DLD1 (cell line): ENCODE measurements around the gene HSPB2.
"Not testable (repeated sequence)": the region's sequence is repeated elsewhere in the genome, so short reads cannot be mapped to it uniquely, and the experiment has no call there.

Experiments used
- in situ Hi-C: cut with HindIII; loops from 2 replicates; pipeline ENCODE4 v1.10.0; 2017; ENCODE audit warnings: low sequenced_read_pairs

Gene HSPB2

DNA sequence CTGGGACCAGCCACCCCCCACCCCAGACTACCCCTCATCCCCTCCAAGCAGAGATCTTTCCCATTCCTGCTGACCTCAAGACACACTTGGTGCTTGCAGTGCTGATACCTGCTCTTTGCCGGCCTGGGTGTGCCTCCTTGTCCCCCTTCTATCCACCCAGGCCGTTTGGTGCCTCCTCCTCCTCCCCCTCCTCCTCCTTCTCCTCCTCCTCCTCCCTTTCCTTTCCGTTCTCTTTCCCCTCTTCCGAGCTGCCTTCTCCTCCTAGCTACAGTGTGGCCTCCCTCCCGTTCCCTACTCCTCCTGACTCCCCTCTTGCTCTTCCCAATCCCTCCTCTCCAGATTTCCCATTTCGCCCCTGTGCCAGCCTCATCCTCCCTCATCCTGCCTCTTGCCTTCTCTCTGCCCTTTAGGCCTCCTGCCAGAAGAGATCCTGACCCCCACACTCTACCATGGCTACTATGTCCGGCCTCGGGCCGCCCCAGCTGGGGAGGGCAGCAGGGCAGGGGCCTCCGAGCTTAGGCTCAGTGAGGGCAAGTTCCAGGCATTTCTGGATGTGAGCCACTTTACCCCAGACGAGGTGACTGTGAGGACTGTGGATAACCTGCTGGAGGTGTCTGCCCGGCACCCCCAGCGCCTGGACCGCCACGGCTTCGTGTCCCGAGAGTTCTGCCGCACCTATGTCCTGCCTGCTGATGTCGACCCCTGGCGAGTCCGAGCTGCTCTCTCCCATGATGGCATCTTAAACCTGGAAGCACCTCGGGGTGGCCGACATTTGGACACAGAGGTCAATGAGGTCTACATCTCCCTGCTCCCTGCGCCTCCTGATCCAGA is 712 bp downstream of the HSPB2 start:
- in situ Hi-C loops: no loop called here

DNA sequence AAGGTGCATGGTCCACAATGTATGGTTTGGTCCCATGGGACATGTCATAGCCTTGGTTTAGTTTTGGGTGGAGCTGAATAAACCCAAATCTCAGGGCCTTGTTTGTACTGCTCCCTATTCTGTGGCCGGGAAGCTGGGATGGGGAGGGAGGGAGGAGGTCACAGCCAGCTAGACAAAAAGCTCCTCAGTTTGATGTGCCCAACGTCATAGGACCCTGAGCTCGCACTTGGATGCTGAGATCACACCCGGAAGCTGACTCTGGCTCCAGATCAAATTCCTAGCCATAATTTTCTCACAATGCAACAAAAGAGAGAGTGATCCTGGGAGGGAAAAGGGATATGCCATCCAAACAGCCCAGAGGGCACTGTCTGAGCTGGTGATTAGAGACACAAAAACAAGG is 1.5 kb downstream of the HSPB2 start:
- in situ Hi-C loops: no loop called here

DNA sequence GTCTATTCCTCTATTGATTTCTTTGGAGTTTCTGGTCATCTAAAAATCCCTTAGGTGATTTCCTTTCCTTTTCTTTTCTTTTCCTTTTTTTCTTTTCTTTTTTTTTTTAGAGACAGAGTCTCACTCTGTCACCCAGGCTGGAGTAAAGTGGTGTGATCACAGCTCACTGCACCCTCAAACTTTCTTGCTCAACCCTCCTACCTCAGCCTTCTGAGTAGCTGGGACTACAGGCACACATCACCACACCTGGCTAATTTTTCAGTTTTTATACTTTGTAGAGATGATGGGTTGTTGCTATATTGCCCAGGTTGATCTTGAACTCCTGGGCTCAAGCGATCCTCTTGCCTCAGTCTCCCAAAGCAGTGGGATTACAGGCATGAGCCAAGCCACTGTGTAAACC is 4.2 kb downstream of the HSPB2 start:
- in situ Hi-C loops: no loop called here

DNA sequence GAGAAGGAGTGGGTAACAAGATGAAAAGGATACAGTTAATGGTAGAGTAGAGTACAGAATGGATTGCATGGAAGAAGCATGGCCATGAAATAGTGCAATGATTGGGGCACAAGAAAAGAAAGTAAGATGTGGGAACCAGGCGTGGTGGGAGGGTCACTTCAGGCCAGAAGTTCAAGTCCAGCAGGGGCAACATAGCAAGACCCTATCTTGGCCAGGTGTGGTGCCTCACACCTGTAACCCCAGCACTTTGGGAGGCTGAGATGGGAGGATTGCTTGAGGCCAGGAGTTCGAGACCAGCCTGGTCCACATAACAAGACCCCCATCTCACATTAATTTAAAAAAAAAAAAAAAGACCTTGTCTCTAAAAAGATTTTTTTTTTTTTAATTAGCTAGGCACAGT is 4.8 kb downstream of the HSPB2 start:
- in situ Hi-C loops: no loop called here

DNA sequence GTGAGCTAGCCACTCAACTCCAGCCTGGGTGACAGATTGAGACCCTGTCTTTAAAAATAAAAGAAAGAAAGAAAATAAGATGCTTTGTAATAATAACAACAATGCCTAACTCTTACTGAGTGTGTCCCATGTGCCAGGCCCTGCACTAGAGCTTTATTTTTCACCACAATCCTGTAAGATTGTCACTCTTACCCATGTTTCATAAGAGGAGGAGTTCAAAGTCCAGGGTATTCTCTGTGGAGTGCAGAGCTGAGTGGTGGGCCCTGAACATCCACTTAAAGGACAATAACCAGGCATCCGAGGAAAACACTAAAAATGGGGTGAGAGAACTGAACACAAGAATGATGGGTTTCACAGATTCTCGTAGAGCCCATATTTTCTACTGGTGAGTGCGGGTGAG is 5.3 kb downstream of the HSPB2 start:
- in situ Hi-C loops: no loop called here

DNA sequence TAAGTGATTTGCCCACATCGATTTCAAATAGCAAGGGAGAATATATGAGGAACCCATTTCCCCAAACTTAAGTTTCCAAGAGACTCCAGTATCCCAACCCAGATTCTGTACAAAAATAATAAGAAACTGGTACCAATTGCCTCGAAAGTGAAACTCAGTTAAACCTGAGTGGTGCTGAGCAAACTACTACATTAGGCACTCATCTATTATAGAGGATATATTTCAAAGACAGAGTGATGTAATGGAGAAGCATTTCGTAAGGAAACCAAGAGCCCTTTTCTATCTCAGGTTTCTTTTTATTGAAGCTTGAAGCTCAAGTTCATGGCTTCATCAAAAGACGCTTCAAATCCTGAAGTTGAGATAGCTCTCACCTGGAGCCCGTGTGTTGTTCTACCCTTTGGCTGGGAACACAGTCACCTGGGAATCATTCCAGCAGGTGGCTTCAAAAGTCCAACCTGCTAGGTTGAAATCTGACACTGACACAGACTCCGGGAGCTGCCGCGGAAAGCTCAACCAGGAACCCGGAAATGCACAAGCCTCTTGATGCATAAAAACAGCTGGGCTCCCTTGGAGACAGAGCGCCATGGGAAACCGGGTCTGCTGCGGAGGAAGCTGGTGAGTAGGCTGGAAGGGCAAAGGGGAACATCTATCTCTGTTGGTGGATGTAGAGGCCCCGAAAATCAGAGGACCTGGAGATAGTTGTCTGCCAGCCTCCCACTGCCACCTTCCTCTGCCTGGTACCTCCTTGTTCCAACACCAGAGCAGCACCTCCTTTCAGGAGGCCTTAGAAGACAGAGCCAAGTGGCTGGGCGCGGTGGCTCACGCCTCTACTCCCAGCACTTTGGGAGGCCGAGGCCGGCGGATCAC is 6.1 kb downstream of the HSPB2 start, which contains the start of gene C11orf52:
TSS of gene C11orf52 (plus strand) at position 524 of the 867 bp plus-strand sequence. CDS start at position 584, 60 bp downstream.
- in situ Hi-C loops: no loop called here

DNA sequence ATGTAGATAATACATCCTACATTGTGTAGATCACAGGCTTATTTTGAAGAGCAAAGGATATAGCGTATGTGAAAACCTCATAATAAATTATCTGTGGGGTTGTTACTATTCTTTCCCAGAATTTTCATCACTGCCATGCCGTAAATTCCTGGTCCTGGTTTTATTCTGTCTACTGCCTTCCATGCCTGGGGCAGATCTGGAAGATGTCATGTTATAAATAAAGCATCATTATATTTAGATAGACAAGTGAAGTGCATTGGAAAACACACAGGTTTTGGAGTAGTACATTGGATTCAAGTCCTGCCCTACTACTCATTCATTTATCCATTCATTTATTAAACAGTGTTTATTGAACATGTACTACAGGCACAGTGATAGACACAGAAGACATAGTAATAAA is 8.4 kb downstream of the HSPB2 start:
- in situ Hi-C loops: no loop called here

DNA sequence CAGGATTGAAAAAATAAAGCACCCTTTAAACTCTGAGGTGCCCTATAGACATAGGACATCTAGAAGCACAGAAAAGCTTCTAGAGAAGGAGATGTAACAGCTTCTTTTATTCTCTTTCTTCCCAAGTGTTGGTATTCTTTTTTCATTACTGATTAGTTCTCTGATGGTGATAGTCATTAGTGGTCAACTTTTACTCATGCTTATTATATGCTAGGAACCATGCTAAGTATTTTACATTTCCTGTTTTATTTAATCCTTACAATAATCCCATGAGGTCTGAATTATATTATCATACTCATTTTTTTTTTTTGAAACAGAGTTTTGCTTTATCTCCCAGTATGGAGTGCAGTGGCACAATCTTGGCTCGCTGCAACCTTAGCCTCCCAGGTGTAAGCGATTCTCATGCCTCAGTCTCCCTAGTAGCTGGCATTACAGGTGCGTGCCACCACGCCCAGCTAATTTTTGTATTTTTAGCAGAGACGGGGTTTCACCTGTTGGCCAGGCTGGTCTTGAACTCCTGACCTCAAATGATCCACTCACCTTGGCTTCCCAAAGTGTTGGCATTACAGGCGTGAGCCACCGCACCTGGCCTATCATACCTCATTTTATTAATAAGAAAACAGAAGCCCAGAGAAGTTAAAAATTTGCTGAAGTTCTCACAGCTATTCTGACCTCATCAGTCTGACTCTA is 9.2 kb downstream of the HSPB2 start:
- in situ Hi-C loops: no loop called here

DNA sequence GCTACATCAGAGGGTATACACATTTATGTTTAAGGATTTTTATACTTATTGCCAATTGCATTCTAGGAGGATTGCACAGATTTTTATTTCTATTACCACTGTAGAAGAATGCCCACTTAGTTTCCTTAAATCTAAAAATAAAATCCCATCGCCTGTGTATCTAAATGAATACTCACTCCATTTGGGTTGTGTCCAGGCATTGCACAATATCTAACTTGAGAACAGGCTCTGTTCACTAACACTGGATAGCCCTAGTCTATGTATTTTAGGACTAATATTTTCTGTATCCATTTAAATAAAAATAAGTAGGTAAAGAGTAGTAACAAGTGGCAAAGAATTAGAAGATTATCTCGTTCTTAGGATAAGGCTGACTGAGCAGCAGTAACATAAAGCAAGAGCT is 10.3 kb downstream of the HSPB2 start:
- in situ Hi-C loops: no loop called here

DNA sequence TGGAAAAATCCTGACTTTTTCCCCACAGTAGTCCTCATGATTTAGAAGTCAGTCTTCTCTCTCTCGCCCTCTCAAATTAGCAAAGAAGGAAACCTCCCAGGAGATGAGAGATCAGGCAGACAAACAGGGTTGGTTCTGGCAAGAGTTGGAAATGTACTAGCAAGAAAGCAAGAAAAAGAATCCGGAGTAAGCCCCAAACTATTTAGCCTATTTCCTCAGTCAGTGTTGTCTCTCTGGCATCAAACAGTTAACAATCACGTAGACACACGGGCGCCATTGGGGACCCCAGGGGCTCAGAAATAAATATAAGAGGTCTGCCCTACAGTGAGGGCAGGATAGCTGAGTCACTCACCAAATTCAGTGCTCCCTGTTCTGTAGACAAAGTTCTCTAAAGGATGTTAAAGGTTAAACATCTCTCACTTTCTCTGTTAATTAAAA is 10.8 kb downstream of the HSPB2 start:
- in situ Hi-C loops: no loop called here

DNA sequence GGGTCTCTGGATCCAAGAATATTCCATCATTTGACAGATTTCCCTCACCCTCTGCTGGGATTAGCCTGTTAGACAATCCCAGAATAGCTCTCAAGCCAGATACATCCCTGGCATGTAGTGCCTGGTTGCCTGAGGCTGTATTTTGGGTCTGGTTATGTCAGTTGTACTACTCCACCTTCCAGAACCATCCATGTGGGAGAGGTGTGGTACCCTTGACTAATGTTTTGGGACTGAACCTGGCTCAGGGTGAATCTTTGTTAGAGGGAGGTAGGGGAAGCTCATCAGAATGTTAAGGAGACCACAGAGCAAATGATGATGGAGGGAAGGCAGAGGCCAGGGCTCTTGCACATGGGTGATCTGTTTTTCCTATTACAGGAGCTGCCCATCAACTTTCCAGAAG is 11.4 kb downstream of the HSPB2 start:
- in situ Hi-C loops: no loop called here

DNA sequence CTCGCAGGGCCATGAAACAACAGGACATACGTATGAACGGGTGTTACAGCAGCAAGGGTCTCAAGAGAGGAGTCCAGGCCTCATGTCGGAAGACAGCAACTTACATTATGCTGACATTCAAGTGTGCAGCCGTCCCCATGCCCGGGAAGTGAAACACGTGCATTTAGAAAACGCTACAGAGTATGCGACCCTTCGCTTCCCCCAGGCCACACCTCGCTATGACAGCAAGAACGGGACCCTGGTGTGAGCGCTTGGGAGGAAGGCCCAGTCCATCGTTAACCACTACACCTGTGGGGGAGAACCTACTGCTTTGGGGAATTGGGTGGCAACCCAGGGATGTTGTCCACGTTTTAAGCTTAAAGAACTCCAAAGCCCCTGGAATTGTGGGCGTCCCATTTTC is 13.4 kb downstream of the HSPB2 start:
- in situ Hi-C loops: no loop called here

DNA sequence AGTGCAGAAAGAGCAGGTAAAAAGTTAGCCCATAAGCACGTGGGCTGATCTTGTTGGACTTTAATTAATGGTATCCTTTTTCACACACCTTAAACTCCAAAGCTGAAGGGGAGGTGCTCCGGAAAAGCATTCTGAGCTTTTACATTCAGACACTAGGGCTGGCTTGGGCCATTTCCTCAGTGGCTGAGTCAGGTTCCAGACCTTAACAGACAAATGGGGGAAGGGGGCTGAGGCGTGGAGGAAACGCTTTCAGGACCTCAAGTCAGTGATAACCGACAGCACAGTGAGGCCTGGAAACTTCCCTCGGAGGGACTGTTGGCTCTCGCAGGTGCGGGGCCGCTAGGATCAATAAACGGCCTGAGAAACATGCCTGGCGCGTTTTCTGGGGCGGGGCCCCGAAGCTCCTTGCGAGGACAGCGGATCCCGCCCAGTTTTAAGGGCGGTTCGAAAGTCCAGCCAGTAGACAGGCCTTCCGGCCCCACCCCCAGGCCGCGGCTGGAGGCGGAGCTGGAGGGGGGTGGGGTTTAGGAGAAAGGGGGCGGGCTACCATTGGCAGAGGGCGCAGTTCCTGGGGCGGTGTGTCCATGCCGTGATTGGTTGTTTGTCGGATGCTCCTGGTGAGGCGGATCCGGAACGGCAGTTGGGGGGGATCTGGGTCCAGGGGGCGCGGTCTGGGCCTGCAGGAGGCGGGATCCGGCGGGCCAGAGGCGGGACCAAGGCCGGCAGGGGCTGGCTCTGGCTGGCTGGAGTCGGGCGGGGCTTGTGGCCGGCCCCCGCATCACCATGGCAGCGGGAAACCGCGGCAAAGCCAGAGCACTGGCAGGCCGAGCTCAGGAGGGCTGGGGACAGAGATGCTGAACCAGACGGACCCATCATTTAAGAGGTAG is 14.2 kb downstream of the HSPB2 start:
- in situ Hi-C loops: no loop called here

DNA sequence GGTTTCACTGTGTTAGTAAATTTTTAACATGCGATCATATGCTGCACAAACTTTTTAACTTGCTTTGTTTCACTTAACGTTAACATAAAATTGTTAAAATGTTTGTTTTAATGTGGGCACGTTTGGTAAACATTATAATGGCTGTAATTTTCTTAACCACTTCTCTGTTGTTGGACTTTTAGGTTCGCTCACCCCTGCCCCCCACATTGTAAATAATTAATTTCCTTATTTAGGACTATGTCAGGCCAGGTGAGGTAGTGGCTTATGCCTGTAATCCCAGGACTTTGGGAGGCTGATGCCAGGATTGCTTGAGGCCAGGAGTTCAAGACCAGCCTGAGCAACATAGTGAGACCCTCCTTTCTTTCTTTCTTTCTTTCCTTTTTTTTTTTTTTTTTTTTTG is 17.9 kb downstream of the HSPB2 start:
- in situ Hi-C loops: no loop called here

DNA sequence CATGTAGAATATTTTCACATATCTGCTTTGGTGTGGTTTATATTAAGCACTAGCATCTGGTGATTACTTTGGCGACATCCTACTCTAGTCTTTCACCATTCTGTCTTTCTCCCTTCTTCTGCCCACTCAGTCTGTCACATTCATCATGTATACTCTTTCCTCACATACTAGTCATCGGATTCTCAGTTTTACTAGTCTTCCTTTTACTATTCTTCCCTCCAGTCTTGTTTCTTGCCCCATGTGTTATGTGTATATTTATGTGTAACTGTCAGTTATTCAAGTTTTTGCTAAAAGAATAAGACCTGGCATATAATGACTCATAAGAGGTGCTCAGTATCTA is 20.0 kb downstream of the HSPB2 start:
- in situ Hi-C loops: no loop called here

DNA sequence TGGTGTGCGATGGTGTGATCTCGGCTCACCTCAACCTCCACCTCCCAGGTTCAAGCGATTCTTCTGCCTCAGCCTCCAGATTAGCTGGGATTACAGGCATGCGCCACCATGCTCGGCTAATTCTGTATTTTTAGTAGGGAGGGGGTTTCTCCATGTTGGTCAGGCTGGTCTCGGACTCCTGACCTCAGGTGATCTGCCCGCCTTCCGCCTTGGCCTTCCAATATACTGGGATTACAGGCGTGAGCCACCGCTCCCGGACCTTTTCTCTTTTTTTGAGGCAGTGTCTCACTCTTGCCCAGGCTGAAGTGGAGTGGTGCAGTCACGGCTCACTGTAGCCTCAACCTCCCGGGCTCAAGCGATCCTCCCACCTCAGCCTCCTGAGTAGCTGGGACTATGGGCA is 20.6 kb downstream of the HSPB2 start:
- in situ Hi-C loops: not testable (repeated sequence)

DNA sequence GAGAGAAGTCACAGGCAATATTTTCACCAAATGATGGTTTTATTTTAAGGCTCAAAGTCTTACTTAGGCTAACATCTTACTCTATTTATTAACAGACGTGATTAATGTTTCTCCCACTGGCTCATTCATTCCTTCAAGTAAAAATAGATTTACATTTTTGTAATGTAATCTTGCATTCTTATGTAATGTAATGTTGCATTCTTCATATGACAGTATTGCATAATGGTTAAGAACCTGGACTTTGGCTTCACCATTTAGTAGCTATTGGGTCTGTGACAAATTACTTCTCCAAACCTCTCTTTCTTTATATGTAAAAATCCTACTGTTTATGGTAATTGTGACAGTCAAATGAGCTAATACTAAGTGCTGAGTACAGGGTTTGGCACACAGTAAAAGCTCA is 21.3 kb downstream of the HSPB2 start:
- in situ Hi-C loops: no loop called here

DNA sequence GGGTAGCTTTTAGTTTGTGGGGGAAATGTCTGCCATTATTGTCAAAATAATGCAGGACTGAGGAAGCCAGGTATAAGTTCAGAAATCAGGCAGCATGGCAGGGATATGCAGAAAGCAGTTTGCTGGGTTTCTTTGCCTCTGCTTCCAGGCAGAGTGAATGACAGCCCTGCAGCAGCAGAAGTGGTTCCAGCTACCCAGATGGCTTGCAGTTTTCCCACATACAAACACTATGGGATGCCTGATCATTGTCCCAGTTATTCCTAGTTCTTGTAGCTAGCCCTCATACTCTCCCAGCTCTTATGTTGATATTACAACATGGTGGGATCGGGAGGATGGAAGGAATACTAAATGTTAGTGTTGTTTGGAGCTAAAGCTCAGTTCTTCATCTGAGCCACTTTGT is 21.8 kb downstream of the HSPB2 start:
- in situ Hi-C loops: no loop called here

DNA sequence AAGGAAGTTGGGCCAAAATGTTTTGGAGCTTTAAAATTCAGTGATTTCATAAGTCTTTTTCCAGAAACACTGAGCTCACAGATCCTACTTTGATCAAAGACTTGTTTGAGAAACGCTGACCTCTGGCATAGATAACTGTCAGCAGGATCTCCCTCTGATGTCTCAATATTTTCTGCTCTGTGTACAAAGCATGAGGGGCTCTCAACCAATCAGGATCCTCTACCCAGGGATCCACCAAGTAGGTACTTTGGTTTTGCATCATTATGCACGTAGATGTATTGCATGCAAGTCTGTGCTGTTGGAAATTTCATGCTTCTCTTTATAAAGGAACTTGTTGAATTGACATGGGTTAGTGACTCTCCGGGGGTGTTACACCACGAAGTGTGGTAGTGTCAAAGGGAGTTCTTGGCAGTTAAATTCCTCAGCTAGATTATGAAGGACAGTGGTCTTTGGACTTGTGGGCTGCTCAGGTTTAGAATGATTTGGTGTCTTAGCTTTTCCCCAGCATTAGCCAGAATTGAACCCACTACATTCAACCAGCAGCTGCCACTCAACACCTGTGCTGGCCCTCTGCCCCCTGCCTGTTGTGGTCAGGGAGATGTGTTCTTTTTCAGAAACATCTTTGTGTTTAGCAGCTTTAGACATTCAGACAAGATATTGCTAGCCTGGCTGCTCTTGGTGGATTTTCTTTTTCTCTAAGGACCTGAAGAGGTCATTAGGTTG is 22.9 kb downstream of the HSPB2 start:
- in situ Hi-C loops: no loop called here

DNA sequence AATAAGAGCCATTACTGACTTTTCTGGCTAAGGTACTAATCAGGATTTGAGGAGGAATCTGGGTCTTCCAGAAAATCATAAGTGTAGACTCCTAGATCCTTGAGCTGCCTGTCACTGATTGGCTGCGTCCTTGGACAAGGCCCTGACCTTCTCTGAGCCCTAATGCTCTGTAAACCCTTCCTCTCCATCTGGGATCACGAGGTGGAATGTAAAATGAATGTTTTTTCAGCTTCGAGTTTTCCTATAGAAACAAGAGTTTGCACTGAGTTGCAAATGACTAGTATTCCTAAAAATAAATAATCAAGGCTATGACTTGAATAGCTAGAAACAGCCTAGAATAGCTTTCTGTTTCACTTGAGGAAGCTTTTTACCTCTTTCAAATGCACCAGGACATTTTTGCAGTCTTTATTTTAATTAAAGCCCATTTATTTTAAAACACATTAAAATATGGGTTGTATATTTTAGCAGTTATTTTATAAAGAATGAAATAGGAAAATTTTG is 23.6 kb downstream of the HSPB2 start:
- in situ Hi-C loops: no loop called here
